ENCODE data around the gene SPESP1. TPM values are rescaled to one million over a fixed set of nuclear protein-coding genes. Genes with fewer than 3 reads are reported as not detected.

The SPESP1 gene
- total and polyA plus RNA-seq, 2 of the 8 experiments (the other 6 are each of a cell fraction or from before 2014, with no cell fraction given), result not detected

DNA sequence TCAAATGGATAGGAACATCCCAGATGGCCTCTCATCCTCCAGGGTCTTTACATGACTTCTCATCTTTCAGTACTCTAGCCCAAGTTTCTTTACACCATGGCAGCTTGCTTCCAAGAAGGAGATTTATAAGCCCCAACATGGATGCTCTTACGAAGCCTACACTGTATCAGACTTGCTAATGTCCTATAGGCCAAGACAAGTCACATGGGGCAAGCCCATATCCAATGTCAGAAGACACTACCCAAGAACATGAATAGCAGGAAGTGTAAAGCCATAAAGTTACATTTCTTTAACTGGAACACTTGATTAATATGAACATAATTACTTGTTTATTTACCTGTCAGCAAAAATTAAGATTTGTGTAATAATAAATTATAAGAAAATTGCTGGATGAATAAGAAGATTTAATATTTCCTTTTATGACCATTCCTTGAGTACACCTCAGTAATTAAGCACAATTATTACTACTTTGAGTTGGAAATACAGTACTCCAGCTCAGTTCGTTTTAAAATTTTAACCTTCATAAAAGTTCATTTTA is 5.1 kb downstream of the SPESP1 start:
- H3K27ac ChIP-seq (ENCODE audit: low read depth, low read length), result no peak overlapping the region
- no peak overlapping the region for H3K18ac ChIP-seq (ENCODE audit: extremely low read depth, low read length)
- no peak overlapping the region for H3K14ac ChIP-seq (ENCODE audit: insufficient read length)
- no peak overlapping the region for H4K91ac ChIP-seq (replicated peaks; ENCODE audit: insufficient read length, low read length)
- no peak overlapping the region for H2BK12ac ChIP-seq (ENCODE audit: low read depth, low read length)
- H3K9ac ChIP-seq (replicated peaks in 1 of 4; ENCODE audit: extremely low read depth in 1 of 4, low read depth in 3 of 4, low read length in 3 of 4), result no peak overlapping the region
- no peak overlapping the region for H2BK5ac ChIP-seq (ENCODE audit: low read depth, low read length)
- H3K4me3 ChIP-seq (ENCODE audit: extremely low read depth in 1 of 4, insufficient read depth in 2 of 4, low read depth in 3 of 4, low read length in 4 of 4), result no peak overlapping the region
- no peak overlapping the region for H3K4me2 ChIP-seq (ENCODE audit: insufficient read depth in 1 of 2, low read depth in 2 of 2, low read length in 2 of 2)
- H4K8ac ChIP-seq (ENCODE audit: extremely low read depth, insufficient read depth, low read length), result no peak overlapping the region
- peaks cover 0 to 1% of the 10 kb centered on the region in 2 experiments; a peak in 1 of 4 replicates for H3K9me3 ChIP-seq (ENCODE audit: insufficient read depth in 2 of 2, low read depth in 1 of 2, low read length in 1 of 2)
- H3K27me3 ChIP-seq (replicated peaks in 1 of 4; ENCODE audit: control insufficient read depth in 3 of 4, extremely low read depth in 1 of 4, insufficient read depth in 3 of 4, low read length in 3 of 4), result no peaks in the 10 kb centered on the region
- DNase-seq (ENCODE audit: low read depth in 1 of 2, low spot score in 2 of 2) (no peak), FAIRE-seq (no peak)
- H3K56ac ChIP-seq (replicated peaks; ENCODE audit: insufficient read length, low read depth, low read length), result no peak overlapping the region
- H3K4ac ChIP-seq (replicated peaks; ENCODE audit: insufficient read length, low read depth, low read length), result no peak overlapping the region
- H4K5ac ChIP-seq (ENCODE audit: insufficient read length, low read depth, low read length), result no peak overlapping the region
- ChIA-PET CTCF (ENCODE audit: partially characterized antibody) (interaction anchor here (1.0 kb wide), 1 partner anchor 12 kb away, joined by 3 read pairs; no protein-coding TSS in a partner anchor), POLR2A (ENCODE audit: partially characterized antibody) (interaction anchor here (0.9 kb wide), 1 partner anchor 8 kb away, joined by 4 read pairs; no protein-coding TSS in a partner anchor)
- H3K79me2 ChIP-seq (ENCODE audit: control insufficient read depth in 1 of 2, insufficient read depth in 2 of 2, low read length in 2 of 2), result no peaks in the 10 kb centered on the region
- H3K4me1 ChIP-seq (replicated peaks in 1 of 4; ENCODE audit: control insufficient read depth in 3 of 4, insufficient read depth in 4 of 4, low read length in 3 of 4), result no peaks in the 10 kb centered on the region
- H3K36me3 ChIP-seq (ENCODE audit: control insufficient read depth in 2 of 4, insufficient read depth in 4 of 4, low read length in 3 of 4), result no peaks in the 10 kb centered on the region
- no peak overlapping the region for H2AK5ac ChIP-seq (ENCODE audit: low read depth, low read length)
- 83% methylated on average over 2 of the region's 2 CpGs; no CpG with 5 or more reads in 1 of the 2 experiments for WGBS, 2 experiments (ENCODE audit: extremely low coverage in 1 of 2, insufficient coverage in 1 of 2, insufficient read length in 1 of 2, insufficient replicate concordance in 2 of 2, low coverage in 1 of 2, low lambda C conversion rate in 2 of 2, missing lambda C conversion rate in 1 of 2)
- H2BK20ac ChIP-seq (ENCODE audit: low read length), result no peak overlapping the region
- H3K23me2 ChIP-seq (ENCODE audit: low read depth, low read length), result no peaks in the 10 kb centered on the region
- H3K79me1 ChIP-seq (ENCODE audit: low read depth, low read length), result no peaks in the 10 kb centered on the region
- no peak overlapping the region for H3K23ac ChIP-seq (ENCODE audit: insufficient read length)
- H2AFZ ChIP-seq (ENCODE audit: low read length), result no peak overlapping the region
- H2BK120ac ChIP-seq (replicated peaks; ENCODE audit: low read depth, low read length), result no peak overlapping the region
- H4K20me1 ChIP-seq (replicated peaks in 1 of 2; ENCODE audit: control insufficient read depth in 1 of 2, insufficient read depth in 2 of 2, low read length in 2 of 2), result no peaks in the 10 kb centered on the region
- H2BK15ac ChIP-seq (ENCODE audit: low read length), result no peak overlapping the region
- TF ChIP-seq TEAD4 (IDR thresholded peaks at IDR 0.05; ENCODE audit: low read depth, low read length) (no peak), RFX5 (IDR thresholded peaks at IDR 0.05; ENCODE audit: borderline replicate concordance, low read depth, low read length) (no peak), GTF2F1 (IDR thresholded peaks at IDR 0.05; ENCODE audit: borderline replicate concordance, low read depth, low read length) (no peak), SP2 (IDR thresholded peaks at IDR 0.05; ENCODE audit: low read length) (no peak), CEBPB (IDR thresholded peaks at IDR 0.05; ENCODE audit: low read depth, low read length) (no peak), PHF8 (conservative IDR thresholded peaks at IDR 0.05; ENCODE audit: low read depth, low read length) (no peak), BACH1 (IDR thresholded peaks at IDR 0.05; ENCODE audit: low read length) (no peak), EGR1 (IDR thresholded peaks at IDR 0.05; ENCODE audit: borderline replicate concordance, low read depth, low read length) (no peak), BRCA1 (IDR thresholded peaks at IDR 0.05; ENCODE audit: low read depth, low read length) (no peak), SIRT6 (IDR thresholded peaks at IDR 0.05; ENCODE audit: low read length) (no peak)
- TF ChIP-seq, protein P1, sequence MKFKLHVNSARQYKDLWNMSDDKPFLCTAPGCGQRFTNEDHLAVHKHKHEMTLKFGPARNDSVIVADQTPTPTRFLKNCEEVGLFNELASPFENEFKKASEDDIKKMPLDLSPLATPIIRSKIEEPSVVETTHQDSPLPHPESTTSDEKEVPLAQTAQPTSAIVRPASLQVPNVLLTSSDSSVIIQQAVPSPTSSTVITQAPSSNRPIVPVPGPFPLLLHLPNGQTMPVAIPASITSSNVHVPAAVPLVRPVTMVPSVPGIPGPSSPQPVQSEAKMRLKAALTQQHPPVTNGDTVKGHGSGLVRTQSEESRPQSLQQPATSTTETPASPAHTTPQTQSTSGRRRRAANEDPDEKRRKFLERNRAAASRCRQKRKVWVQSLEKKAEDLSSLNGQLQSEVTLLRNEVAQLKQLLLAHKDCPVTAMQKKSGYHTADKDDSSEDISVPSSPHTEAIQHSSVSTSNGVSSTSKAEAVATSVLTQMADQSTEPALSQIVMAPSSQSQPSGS (IDR thresholded peaks at IDR 0.05; ENCODE audit: low read length), result no peak
- TF ChIP-seq, protein P2, sequence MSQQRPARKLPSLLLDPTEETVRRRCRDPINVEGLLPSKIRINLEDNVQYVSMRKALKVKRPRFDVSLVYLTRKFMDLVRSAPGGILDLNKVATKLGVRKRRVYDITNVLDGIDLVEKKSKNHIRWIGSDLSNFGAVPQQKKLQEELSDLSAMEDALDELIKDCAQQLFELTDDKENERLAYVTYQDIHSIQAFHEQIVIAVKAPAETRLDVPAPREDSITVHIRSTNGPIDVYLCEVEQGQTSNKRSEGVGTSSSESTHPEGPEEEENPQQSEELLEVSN (IDR thresholded peaks at IDR 0.05), result no peak
